A549 treated with Mapracorat at 1 μM for 4 hours (cell line): Measurements from ENCODE around the gene ALPP. TPM values are rescaled to one million over a fixed set of nuclear protein-coding genes. Genes with fewer than 3 reads are reported as not detected.

Experiments used
- total RNA-seq: library from RNA; stranded (reverse); fragments of 200-300 nt; extraction: Qiagen RNA extraction; gene quantifications from 5 replicates; pipeline ENCODE4 v1.2.3, GENCODE V29; 2022

The ALPP gene
- 5.1 to 7.2 TPM (median 6.8 TPM) in 5 replicates for total RNA-seq

GRCh38 chr2:232378735-232379151 lies at the start of gene ALPP:
Gene ALPP (plus strand): TSS chr2:232378751. CDS start chr2:232378803, 52 bp downstream.

GRCh38 chr2:232406556-232407310 lies 28.2 kb downstream of the ALPP start, which contains the start of gene ALPG:
Gene ALPG (plus strand): TSS chr2:232406844. CDS start chr2:232406895, 51 bp downstream.

Other genes starting within 250 kb of the ALPP start
- 0.23 to 0.45 TPM (median 0.28 TPM) in 5 replicates for gene ALPG, start 28.1 kb downstream of the ALPP start, total RNA-seq
- not detected in 5 replicates for gene ALPI, start 77.4 kb downstream of the ALPP start, total RNA-seq
- 0.08 to 0.41 TPM (median 0.19 TPM) in 5 replicates for gene ECEL1, start 109.1 kb downstream of the ALPP start, total RNA-seq
- 0.07 to 0.21 TPM (median 0.12 TPM) in 5 replicates for gene PRSS56, start 141.6 kb downstream of the ALPP start, total RNA-seq
- gene CHRND, start 147.4 kb downstream of the ALPP start, total RNA-seq: not detected in 5 replicates
- not detected in 5 replicates for gene CHRNG, start 160.9 kb downstream of the ALPP start, total RNA-seq
- gene TIGD1, start 171.8 kb downstream of the ALPP start, total RNA-seq: 4.3 to 5.6 TPM (median 4.9 TPM) in 5 replicates
- 83.5 to 170 TPM (median 87.0 TPM) in 5 replicates for gene EIF4E2, start 171.9 kb downstream of the ALPP start, total RNA-seq